ENCODE results near the gene PHACTR1. TPM values are rescaled to one million over a fixed set of nuclear protein-coding genes. Genes with fewer than 3 reads are reported as not detected.

PHACTR1 gene
- total and polyA plus RNA-seq, 9 of the 15 experiments (the other 6 are each of a cell fraction or from before 2014, with no cell fraction given) = 11.5 to 32.6 (median 22.0) TPM

- Histone ChIP-seq H3K79me2 (ENCODE audit: control insufficient read depth, insufficient read depth, low read length) (no peaks in the 10 kb centered on the region), H3K4me1 (replicated peaks in 1 of 2; ENCODE audit: control insufficient read depth in 2 of 2, insufficient read depth in 2 of 2, low read length in 2 of 2) (no peaks in the 10 kb centered on the region), H4K20me1 (replicated peaks; ENCODE audit: control insufficient read depth, insufficient read depth, low read length) (no peaks in the 10 kb centered on the region), H3K9ac (ENCODE audit: insufficient read depth in 1 of 2, low read depth in 2 of 2, low read length in 2 of 2) (no peak overlapping the region), H3K27ac (ENCODE audit: extremely low read depth, low read depth, low read length) (no peak overlapping the region), H3K36me3 (ENCODE audit: control insufficient read depth, insufficient read depth, low read length) (no peaks in the 10 kb centered on the region), H3K4me3 (no peak overlapping the region), H3K4me2 (ENCODE audit: insufficient read depth, low read length) (no peak overlapping the region), H2AFZ (ENCODE audit: low read depth, low read length) (no peak overlapping the region), H3K9me1 (ENCODE audit: control insufficient read depth, insufficient read depth, low read length) (no peaks in the 10 kb centered on the region), H3K27me3 (ENCODE audit: control insufficient read depth in 2 of 2, insufficient read depth in 2 of 2, low read length in 2 of 2) (peaks cover 36 to 42% of the 10 kb centered on the region in 2 experiments), H3K9me3 (replicated peaks; ENCODE audit: control insufficient read depth, insufficient read depth, low read depth, low read length) (no peaks in the 10 kb centered on the region)
- no TSS peak for BruUV-seq (replicated peaks)
- TF ChIP-seq MEF2D (tag; conservative IDR thresholded peaks at IDR 0.05; ENCODE audit: low read depth) = 0 out of 2 replicates have a peak, but pooled peaks have one; percentile 29
- TF ChIP-seq ZNF79 (CRISPR knock-in tag; IDR thresholded peaks at IDR 0.05; ENCODE audit: low read depth) = no peak
- TF ChIP-seq ZBTB1 (CRISPR knock-in tag; IDR thresholded peaks at IDR 0.05; ENCODE audit: borderline replicate concordance, low read depth) = no peak
- no peak for TF ChIP-seq ZNF146 (CRISPR knock-in tag; IDR thresholded peaks at IDR 0.05; ENCODE audit: unreplicated experiment)
- ATAC-seq = no peak
- FAIRE-seq = no peak
- WGBS (ENCODE audit: insufficient coverage, low coverage, missing lambda C conversion rate) = 1% methylated on average over 4 of the region's 4 CpGs
- in situ Hi-C loops (cut with MboI) = no loop called here
- CTCF ChIA-PET (ENCODE audit: low intra/inter-chr PET ratio) = no interaction called here
- intact Hi-C loops (cut with micrococcal nuclease) = no loop called here
- POLR2A ChIA-PET = no interaction called here
- DNase-seq (ENCODE audit: extremely low read depth in 1 of 4, low spot score in 3 of 4) = no peak
Observed at GRCh38 chr6:13217206-13217905, 500.8 kb downstream of the PHACTR1 start.

GRCh38 chr6:13220266-13220665, 503.7 kb downstream of the PHACTR1 start:
- ATAC-seq = no peak
- 2% methylated on average over 3 of the region's 3 CpGs for WGBS (ENCODE audit: insufficient coverage, low coverage, missing lambda C conversion rate)
- ChIA-PET POLR2A (interaction anchor here (1.0 kb wide), 1 partner anchor 16 kb away, joined by 3 read pairs; no protein-coding TSS in a partner anchor), CTCF (ENCODE audit: low intra/inter-chr PET ratio) (interaction anchor here (0.7 kb wide), 1 partner anchor 107 kb away, joined by 3 read pairs; no protein-coding TSS in a partner anchor)
- intact Hi-C loops (cut with micrococcal nuclease) = no loop called here
- Histone ChIP-seq H3K79me2 (ENCODE audit: control insufficient read depth, insufficient read depth, low read length) (no peaks in the 10 kb centered on the region), H3K4me3 (no peak overlapping the region), H3K36me3 (ENCODE audit: control insufficient read depth, insufficient read depth, low read length) (no peaks in the 10 kb centered on the region), H3K4me2 (ENCODE audit: insufficient read depth, low read length) (no peak overlapping the region), H3K27me3 (ENCODE audit: control insufficient read depth in 2 of 2, insufficient read depth in 2 of 2, low read length in 2 of 2) (peaks cover 29 to 38% of the 10 kb centered on the region in 2 experiments), H3K9me1 (ENCODE audit: control insufficient read depth, insufficient read depth, low read length) (no peaks in the 10 kb centered on the region), H3K9ac (ENCODE audit: insufficient read depth in 1 of 2, low read depth in 2 of 2, low read length in 2 of 2) (no peak overlapping the region), H3K4me1 (replicated peaks in 1 of 2; ENCODE audit: control insufficient read depth in 2 of 2, insufficient read depth in 2 of 2, low read length in 2 of 2) (no peaks in the 10 kb centered on the region), H4K20me1 (replicated peaks; ENCODE audit: control insufficient read depth, insufficient read depth, low read length) (no peaks in the 10 kb centered on the region), H3K27ac (ENCODE audit: extremely low read depth, low read depth, low read length) (no peak overlapping the region), H2AFZ (ENCODE audit: low read depth, low read length) (no peak overlapping the region), H3K9me3 (replicated peaks; ENCODE audit: control insufficient read depth, insufficient read depth, low read depth, low read length) (no peaks in the 10 kb centered on the region)
- in situ Hi-C loops (cut with MboI) = no loop called here
- DNase-seq (ENCODE audit: extremely low read depth in 1 of 4, low spot score in 3 of 4) = no peak
- FAIRE-seq = no peak
- no TSS peak for BruUV-seq (replicated peaks)
- TF ChIP-seq NFXL1 (CRISPR knock-in tag; IDR thresholded peaks at IDR 0.05) (no peak), JUND (IDR thresholded peaks at IDR 0.05; ENCODE audit: borderline replicate concordance, low read depth, low read length) (no peak), JUND (tag; IDR thresholded peaks at IDR 0.05; ENCODE audit: borderline replicate concordance, low read depth, low read length) (peak; percentile 15; the same call in 1 of the 3 replicates), ATF7 (IDR thresholded peaks at IDR 0.05) (peak; percentile 82), ZSCAN29 (IDR thresholded peaks at IDR 0.05) (no peak), POLR2A (conservative IDR thresholded peaks at IDR 0.05) (no peak), IRF2 (CRISPR knock-in tag; IDR thresholded peaks at IDR 0.05) (no peak), ATF3 (IDR thresholded peaks at IDR 0.05) (peak; percentile 76), ATF3 (CRISPR knock-in tag; conservative IDR thresholded peaks at IDR 0.05) (no peak)
